H1 (cell line): ENCODE measurements around the gene UBTD1. TPM values are rescaled to one million over a fixed set of nuclear protein-coding genes. Genes with fewer than 3 reads are reported as not detected.

ENCODE experiments used
- CBX8 ChIP-seq: fragments of 300-800, 300-1000 bp; sonication (generic); IDR thresholded peaks from 2 replicates; pipeline ENCODE4 v1.7.1; 2016; ENCODE audit warnings: low read depth, low read length, borderline replicate concordance
- CTBP2 ChIP-seq: IDR thresholded peaks from 2 replicates; pipeline ENCODE4 v1.7.0; 2011; ENCODE audit warnings: borderline replicate concordance, mild to moderate bottlenecking, moderate library complexity, mixed read lengths, low read length; ENCODE audit not compliant: insufficient read depth, insufficient read length
- GABPA ChIP-seq: IDR thresholded peaks from 2 replicates; pipeline ENCODE4 v1.6.1; 2011; ENCODE audit warnings: mild to moderate bottlenecking, low read length, moderate library complexity, borderline replicate concordance; ENCODE audit not compliant: insufficient read depth
- HDAC6 ChIP-seq: IDR thresholded peaks from one replicate; pipeline ENCODE4 v1.7.1; 2012; ENCODE audit warnings: low read depth, mild to moderate bottlenecking, inconsistent platforms, low read length, moderate library complexity
- JUND ChIP-seq: IDR thresholded peaks from 2 replicates; pipeline ENCODE4 v1.6.1; 2011; ENCODE audit warnings: mild to moderate bottlenecking, improper control_type of control experiment, low read length
- TBP ChIP-seq: IDR thresholded peaks from 2 replicates; pipeline ENCODE4 v1.6.1; 2011; ENCODE audit warnings: low read depth, low read length, improper control_type of control experiment
- polyA plus RNA-seq, 7 experiments: library from polyadenylated mRNA; depleted of rRNA in 3 of 7; stranded (reverse) in 5 of 7; unstranded in 2 of 7; fragments of >200 nt in 5 of 7; fragments of 200-250 nt in 2 of 7; gene quantifications; 1 replicate in 5 of 7; 2 replicates in 1 of 7; 4 replicates in 1 of 7; pipeline versions ENCODE4 v1.2.1 to v1.2.3, GENCODE V29; 2011 to 2013; ENCODE audit warnings: missing spikeins in 2 of 7, mixed read lengths in 2 of 7
- total RNA-seq: library from RNA; stranded (reverse); fragmentation: NEBNext Ultra II Directional; extraction: Animal tissue kit (Norgen Biotek cat#: 25700); gene quantifications from 2 replicates; pipeline ENCODE4 v1.2.1, GENCODE V29; 2021
- TF ChIP-seq, protein P1 (sequence below): fragments of 300-600 bp; sonication (generic); IDR thresholded peaks from 2 replicates; pipeline ENCODE4 v1.7.1; 2012; ENCODE audit warnings: low read length, moderate library complexity, mild to moderate bottlenecking, inconsistent platforms; ENCODE audit not compliant: insufficient replicate concordance

Gene UBTD1
- total and polyA plus RNA-seq, 2 of the 8 experiments (the other 6 are each of a cell fraction or from before 2014, with no cell fraction given) = 22.3 to 36.2 TPM

DNA sequence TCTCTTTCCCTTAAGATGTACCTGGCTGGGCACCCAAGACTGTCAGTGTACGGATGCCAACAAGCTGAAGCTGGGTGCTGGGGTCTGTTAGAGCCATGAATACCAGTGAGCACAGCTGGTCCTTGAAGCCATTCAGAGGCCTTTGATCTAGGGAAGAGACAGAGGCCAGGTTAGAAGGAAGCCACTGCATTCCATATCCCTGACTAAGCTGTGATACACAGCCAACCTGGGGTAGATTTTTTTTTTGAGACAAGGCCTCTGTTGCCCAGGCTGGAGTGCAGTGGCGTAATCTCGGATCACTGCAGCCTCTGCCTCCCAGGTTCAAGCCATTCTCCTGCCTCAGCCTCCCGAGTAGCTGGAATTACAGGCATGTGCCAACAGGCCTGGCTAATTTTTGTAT, 32.0 kb upstream of the UBTD1 start (continued):
- TF ChIP-seq, protein P1, sequence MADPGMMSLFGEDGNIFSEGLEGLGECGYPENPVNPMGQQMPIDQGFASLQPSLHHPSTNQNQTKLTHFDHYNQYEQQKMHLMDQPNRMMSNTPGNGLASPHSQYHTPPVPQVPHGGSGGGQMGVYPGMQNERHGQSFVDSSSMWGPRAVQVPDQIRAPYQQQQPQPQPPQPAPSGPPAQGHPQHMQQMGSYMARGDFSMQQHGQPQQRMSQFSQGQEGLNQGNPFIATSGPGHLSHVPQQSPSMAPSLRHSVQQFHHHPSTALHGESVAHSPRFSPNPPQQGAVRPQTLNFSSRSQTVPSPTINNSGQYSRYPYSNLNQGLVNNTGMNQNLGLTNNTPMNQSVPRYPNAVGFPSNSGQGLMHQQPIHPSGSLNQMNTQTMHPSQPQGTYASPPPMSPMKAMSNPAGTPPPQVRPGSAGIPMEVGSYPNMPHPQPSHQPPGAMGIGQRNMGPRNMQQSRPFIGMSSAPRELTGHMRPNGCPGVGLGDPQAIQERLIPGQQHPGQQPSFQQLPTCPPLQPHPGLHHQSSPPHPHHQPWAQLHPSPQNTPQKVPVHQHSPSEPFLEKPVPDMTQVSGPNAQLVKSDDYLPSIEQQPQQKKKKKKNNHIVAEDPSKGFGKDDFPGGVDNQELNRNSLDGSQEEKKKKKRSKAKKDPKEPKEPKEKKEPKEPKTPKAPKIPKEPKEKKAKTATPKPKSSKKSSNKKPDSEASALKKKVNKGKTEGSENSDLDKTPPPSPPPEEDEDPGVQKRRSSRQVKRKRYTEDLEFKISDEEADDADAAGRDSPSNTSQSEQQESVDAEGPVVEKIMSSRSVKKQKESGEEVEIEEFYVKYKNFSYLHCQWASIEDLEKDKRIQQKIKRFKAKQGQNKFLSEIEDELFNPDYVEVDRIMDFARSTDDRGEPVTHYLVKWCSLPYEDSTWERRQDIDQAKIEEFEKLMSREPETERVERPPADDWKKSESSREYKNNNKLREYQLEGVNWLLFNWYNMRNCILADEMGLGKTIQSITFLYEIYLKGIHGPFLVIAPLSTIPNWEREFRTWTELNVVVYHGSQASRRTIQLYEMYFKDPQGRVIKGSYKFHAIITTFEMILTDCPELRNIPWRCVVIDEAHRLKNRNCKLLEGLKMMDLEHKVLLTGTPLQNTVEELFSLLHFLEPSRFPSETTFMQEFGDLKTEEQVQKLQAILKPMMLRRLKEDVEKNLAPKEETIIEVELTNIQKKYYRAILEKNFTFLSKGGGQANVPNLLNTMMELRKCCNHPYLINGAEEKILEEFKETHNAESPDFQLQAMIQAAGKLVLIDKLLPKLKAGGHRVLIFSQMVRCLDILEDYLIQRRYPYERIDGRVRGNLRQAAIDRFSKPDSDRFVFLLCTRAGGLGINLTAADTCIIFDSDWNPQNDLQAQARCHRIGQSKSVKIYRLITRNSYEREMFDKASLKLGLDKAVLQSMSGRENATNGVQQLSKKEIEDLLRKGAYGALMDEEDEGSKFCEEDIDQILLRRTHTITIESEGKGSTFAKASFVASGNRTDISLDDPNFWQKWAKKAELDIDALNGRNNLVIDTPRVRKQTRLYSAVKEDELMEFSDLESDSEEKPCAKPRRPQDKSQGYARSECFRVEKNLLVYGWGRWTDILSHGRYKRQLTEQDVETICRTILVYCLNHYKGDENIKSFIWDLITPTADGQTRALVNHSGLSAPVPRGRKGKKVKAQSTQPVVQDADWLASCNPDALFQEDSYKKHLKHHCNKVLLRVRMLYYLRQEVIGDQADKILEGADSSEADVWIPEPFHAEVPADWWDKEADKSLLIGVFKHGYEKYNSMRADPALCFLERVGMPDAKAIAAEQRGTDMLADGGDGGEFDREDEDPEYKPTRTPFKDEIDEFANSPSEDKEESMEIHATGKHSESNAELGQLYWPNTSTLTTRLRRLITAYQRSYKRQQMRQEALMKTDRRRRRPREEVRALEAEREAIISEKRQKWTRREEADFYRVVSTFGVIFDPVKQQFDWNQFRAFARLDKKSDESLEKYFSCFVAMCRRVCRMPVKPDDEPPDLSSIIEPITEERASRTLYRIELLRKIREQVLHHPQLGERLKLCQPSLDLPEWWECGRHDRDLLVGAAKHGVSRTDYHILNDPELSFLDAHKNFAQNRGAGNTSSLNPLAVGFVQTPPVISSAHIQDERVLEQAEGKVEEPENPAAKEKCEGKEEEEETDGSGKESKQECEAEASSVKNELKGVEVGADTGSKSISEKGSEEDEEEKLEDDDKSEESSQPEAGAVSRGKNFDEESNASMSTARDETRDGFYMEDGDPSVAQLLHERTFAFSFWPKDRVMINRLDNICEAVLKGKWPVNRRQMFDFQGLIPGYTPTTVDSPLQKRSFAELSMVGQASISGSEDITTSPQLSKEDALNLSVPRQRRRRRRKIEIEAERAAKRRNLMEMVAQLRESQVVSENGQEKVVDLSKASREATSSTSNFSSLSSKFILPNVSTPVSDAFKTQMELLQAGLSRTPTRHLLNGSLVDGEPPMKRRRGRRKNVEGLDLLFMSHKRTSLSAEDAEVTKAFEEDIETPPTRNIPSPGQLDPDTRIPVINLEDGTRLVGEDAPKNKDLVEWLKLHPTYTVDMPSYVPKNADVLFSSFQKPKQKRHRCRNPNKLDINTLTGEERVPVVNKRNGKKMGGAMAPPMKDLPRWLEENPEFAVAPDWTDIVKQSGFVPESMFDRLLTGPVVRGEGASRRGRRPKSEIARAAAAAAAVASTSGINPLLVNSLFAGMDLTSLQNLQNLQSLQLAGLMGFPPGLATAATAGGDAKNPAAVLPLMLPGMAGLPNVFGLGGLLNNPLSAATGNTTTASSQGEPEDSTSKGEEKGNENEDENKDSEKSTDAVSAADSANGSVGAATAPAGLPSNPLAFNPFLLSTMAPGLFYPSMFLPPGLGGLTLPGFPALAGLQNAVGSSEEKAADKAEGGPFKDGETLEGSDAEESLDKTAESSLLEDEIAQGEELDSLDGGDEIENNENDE = no peak
- no peak for TF ChIP-seq CBX8
- TF ChIP-seq JUND = no peak
- TF ChIP-seq GABPA = no peak
- no peak for TF ChIP-seq CTBP2
- no peak for TF ChIP-seq TBP
- TF ChIP-seq HDAC6 = no peak
